ENCODE data around the gene DNAH14.
"Not testable (repeated sequence)": the region's sequence is repeated elsewhere in the genome, so short reads cannot be mapped to it uniquely, and the experiment has no call there.

The DNAH14 gene

DNA sequence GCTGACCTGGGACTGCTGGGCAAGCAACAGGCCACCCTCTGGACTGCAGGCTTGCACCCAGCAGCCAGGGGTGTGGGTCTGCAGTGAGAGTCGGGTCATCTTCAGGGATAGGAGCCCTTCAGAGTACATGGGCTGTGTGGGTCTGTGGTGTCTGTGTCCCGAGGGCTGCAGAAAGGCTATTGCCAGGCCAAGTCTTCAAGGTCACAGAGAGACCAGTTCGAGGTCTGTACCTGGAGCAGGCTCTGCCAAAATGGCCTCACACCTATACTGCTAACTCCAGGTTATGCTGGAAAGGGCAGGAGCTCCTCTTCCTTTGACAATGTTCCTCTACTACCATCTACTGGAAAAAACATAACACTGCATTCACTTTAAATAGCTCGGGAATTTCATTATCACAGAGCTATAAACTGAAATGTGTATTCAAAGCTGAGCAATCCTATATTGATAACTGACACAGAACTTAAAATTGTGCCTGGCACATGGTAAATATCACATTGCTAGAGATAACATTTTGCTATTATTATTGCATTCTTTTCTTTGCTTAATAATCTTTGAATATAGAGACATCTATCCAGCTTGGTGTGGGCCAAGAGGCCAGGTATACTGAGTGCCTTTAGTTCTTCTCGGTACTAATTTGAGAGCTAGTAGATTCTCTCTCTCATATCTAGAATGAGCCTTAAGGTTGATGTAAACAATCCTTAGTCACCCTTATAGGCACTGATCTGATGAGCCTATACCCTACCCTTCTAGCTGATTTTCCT is 6.9 kb upstream of the DNAH14 start:
- no peak for DNase-seq

DNA sequence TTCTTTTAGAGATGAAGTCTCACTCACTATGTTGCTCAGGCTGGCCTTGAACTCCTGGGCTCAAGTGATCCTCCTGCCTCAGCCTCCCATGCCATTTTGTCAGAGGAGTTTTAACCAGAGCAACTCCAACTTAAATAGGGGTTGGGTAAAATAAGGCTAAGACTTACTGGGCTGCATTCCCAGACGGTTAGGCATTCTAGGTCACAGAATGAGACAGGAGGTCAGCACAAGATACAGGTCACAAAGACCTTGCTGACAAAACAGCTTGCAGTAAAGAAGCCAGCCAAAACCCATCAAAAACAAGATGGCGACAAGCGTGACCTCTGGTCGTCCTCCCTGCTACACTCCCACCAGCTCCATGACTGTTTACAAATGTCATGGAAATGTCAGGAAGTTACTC is 5.7 kb upstream of the DNAH14 start:
- DNase-seq: no peak

DNA sequence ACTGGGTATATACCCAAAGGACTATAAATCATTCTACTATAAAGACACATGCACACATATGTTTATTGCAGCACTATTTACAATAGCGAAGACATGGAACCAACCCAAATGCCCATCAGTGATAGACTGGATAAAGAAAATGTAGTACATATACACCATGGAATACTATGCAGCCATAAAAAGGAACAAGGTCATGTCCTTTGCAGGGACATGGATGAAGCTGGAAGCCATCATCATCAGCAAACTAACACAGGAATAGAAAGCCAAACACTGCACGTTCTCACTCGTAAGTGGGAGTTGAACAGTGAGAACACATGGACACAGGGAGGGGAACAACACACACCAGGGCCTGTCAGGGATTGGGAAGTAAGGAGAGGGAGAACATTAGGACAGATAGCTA is 1.8 kb upstream of the DNAH14 start:
- not testable (repeated sequence) for DNase-seq

DNA sequence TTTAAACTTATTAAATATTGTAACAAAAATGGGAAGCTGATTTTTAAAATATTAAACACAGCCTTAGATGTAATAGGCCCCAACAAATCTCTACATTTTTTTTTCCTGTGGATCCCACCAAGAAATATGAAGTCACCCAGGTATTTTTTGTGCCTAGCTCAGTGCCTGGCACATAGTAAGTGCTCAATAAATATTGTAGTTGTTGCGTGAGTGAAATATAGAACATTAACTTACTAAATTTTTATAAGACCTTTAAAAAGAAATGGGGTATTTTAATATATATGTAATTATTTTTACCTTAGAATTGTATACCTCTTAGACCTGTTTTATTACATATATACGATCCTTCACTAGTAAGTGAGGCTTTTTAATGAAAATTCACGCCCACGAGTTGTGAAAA is 569 bp upstream of the DNAH14 start:
- DNase-seq: no peak

DNA sequence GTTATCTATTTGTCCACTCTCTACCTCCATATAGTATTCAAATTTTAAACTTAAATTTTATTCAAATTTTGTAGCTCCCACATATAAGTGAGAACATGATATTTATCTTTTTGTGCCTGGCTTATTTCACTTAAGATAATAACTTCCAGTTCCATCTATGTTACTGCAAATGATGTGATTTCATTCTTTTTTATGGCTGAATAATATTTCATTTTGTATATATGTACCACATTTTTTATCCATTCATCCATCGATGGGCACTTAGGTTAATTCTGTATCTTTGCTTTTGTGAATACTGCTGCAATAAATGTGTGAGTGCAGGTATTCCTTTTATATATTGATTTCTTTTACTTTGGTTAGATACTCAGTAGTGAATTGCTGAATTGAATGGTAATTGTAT is 2.1 kb downstream of the DNAH14 start:
- DNase-seq: no peak

DNA sequence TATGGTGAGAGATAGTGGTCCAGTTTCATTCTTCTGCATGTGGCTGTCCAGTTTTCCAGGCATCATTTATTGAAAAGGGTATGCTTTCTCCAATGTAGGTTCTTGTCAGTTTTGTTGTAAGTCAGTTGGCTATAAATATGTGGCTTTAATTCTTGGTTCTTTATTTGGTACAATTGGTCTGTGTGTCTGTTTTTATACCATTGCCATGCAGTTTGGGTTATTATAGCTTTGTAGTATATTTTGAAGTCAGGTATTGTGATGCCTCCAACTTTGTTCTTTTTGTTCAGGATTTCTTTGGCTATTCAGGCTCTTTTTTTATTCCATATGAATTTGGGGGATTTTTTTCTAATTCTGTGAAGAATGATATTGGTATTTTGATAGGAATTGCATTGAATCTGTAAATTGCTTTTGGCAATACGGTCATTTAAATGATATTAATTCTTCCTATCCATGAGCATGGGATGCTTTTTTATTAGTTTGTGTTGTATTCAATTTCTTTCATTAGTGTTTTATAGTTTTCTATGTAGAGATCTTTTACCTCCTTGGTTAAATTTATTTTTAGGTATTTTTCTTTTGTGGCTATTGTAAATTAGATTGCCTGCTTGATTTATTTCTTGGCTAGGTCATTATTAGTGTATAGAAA is 3.3 kb downstream of the DNAH14 start:
- DNase-seq: no peak

DNA sequence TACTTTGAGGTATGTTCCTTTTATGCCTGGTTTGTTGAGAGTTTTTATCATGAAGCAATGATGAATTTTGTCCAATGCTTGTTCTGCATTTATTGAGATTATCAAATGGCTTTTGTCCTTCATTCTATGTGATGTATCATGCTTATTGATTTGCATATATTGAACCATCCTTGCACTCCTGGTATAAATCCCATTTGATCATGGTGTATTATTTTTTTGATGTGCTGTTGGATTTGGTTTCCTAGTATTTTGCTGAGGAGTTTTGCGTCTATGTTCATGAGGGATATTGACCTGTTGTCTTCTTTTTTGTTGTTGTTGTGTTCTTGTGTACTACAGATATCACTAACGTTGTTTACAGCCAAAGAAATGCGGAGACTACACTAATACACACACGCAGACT is 4.1 kb downstream of the DNAH14 start:
- no peak for DNase-seq

DNA sequence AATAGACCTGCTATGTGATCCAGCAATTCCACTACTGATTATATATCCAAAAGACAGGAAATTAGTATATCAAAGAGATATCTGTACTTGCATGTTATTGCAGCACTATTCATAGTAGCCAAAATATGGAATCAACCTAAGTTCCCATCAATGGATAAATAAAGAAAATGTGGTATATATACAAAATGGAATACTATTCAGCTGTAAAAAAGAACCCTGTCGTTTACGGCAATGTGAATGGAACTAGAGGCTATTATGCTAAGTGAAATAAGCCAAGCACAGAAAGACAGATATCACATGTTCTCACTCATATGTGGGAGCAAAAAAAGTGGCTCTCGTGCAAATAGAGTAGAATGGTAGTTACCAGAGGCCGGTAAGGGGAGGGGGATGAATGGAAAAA is 9.2 kb downstream of the DNAH14 start:
- no peak for DNase-seq

DNA sequence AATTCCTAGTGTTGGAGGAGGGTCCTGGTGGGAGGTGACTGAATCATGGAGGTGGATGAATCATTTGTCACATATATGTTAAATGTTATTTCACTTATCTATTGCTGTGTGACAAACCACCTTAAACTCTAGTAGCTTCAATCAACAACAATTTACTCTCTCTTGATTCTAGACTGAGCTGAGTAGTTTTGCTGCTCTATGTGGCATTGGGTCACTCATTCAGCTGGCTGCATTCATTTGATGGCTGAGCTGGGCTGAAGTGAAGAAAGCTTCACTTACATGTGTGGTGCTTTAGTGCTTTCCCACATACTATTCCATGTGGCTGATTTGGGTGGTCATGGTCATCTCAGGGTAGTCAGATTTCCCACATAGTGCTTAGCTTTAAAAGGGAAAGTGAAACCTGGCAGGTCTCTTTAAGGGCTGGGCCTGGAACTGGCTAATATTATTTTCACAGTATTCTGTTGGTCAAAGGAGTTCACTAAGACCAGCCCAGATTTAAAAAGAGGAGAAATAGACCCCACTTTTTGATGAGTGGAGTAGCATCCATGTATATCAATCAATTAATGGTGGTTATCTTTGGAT is 10.5 kb downstream of the DNAH14 start:
- no peak for DNase-seq

DNA sequence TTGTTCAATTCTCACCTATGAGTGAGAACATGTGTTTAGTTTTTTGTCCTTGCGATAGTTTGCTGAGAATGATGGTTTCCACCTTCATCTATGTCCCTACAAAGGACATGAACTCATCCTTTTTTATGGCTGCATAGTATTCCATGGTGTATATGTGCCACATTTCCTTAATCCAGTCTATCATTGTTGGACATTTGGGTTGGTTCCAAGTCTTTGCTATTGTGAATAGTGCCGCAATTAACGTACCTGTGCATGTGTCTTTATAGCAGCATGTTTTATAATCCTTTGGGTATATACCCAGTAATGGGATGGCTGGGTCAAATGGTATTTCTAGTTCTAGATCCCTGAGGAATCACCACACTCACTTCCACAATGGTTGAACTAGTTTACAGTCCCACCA is 11.3 kb downstream of the DNAH14 start:
- not testable (repeated sequence) for DNase-seq

DNA sequence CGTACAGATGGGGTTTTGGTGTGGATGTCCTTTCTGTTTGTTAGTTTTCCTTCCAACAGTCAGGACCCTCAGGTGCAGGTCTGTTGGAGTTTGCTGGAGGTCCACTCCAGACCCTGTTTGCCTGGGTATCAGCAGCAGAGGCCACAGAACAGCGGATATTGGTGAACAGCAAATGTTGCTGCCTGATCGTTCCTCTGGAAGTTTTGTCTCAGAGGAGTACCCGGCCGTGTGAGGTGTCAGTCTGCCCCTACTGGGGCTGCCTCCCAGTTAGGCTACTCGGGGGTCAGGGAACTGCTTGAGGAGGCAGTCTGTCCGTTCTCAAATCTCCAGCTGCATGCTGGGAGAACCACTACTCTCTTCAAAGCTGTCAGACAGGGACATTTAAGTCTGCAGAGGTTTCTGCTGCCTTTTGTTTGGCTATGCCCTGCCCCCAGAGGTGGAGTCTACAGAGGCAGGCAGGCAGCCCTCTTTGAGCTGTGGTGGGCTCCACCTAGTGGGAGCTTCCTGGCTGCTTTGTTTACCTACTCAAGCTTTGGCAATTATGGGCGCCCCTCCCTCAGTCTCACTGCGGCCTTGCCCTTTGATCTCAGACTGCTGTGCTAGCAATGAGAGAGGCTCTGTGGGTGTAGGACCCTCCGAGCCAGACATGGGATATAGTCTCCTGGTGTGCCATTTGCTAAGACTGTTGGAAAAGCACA is 16.3 kb downstream of the DNAH14 start:
- DNase-seq: not testable (repeated sequence)

DNA sequence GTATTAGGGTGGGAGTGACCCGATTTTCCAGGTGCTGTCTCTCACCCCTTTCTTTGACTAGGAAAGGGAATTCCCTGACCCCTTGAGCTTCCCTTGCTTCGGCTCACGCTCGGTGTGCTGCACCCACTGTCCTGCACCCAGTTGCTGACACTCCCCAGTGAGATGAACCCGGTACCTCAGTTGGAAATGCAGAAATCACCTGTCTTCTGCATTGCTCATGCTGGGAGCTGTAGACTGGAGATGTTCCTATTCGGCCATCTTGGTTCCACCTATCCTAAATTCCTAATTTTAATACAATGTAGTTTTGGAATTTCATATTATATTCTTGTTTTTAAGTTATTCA is 16.8 kb downstream of the DNAH14 start:
- not testable (repeated sequence) for DNase-seq

DNA sequence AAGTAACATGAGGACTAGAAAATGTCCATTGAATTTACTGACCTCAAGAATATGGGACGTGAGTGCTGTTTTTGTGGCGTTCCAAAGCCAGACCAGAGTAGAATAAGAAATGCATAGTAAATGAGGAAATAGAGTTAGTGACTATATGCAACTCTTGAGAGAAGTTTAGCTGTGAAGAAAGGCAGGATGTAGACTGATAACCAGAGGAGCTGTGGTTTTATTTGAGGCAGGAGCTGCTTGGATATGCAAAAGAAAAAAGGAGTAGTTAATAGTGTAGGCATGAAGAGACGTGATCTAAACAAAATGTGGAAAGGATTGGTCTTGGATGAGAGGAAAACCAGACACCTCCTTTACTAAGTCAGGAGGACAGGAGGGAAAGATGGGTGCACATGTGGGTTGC is 28.2 kb downstream of the DNAH14 start:
- DNase-seq: no peak

DNA sequence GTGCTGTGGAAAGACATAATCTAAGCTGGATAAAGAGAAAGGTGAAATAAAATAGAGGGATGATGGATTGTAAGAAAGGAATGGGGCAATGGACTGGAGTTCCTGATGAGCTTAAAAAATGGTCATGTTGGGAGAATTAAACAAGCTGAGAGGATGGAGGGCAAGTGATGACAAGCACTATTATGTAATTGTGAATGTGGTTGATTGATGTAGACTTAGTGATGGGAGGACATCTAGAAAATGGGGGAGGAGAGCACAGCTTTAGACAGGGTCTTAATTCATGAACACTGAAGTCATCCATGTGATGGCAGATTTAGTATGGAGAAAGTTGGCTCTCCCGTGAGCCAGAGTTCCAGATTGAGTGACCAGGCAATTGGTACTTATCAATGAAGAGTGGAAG is 29.0 kb downstream of the DNAH14 start:
- no peak for DNase-seq

DNA sequence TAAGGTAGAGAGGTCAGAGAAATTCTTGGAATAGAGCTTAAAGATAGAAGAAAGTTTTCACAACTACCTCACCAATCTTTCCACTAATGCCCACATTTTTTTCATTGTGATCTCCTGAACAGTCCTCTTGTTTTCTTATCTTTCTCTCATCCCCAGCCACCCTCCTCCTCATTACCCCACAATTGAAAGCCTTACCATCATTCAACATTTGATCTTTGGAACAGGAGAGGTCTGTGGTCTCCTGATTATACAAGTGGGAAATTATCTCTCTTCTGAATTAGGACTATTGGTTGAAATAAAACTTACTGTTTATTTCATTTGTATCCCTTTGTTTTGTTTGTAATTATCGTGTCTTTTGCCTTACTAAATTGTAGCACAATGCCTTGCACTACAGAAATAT is 29.6 kb downstream of the DNAH14 start:
- no peak for DNase-seq

DNA sequence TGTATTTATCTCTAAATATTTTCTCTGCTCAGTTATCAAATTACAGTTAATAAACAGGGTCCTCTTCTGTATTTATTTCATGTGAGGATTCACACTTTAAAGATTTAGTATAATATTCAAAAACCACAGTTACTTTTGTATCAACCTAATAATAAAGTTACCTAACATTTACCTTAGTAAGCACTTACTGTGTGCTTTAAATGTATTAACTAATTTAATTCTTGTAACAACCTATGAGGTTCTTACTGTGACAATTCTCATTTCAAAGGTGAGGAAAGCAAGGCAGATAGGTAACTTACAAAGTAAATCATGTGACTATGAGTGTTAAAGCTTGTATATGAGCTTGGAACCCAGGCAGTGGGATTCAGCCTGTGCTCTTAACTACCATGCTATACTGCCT is 30.2 kb downstream of the DNAH14 start:
- DNase-seq: no peak

DNA sequence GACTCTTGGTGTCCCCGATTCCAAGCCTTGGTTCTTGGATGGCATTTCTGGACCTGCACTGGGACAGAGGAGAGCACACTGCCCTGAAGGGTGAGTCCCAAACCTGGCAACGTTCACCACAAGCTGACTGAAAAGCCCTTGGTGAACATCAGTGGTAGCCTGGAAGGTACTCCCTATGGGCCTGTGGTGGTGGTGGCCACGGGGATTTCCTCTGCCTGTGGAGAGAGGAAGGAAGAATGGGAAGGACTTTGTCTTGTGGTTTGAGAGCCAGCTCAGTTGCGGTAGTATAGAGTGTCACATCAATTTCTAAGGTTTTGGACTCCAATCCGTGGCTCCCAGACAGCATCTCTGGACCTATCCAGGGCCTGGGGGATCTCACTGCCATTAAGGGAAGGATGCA is 50.7 kb downstream of the DNAH14 start:
- DNase-seq: no peak

DNA sequence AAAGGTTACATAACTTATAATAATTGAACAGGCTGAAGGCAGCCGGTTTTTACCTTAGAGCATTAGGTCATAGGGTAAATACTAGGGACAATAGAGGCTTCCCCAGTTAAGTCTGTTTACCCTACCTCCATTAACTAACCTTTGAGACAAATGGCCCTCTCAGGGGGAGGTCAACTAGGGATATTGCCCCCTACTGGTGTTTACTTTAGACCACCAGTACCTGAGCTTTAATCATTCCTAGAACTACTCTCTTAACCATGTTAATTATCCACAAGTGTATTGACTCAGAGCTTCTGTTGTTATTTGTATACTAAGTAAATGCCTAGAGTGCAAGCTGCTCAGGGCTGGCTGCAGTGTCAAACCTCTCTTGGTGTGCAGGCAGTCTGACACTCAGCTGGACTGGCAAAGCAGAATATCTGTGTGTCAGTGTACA is 52.5 kb downstream of the DNAH14 start:
- not testable (repeated sequence) for DNase-seq

DNA sequence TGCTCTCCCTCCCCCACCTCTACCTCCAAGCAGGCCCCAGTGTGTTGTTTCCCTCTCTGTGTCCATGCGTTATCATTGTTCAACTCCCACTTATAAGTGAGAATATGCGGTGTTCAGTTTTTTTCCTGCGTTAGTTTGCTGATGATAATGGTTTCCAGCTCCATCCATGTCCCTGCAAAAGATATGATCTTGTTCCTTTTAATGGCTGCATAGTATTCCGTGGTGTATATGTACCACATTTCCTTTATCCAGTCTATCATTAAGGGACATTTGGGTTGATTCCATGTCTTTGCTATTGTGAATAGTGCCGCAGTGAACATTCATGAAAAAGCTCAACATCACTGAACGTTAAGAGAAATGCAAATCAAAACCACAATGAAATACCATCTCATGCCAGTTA is 58.6 kb downstream of the DNAH14 start:
- DNase-seq: no peak

DNA sequence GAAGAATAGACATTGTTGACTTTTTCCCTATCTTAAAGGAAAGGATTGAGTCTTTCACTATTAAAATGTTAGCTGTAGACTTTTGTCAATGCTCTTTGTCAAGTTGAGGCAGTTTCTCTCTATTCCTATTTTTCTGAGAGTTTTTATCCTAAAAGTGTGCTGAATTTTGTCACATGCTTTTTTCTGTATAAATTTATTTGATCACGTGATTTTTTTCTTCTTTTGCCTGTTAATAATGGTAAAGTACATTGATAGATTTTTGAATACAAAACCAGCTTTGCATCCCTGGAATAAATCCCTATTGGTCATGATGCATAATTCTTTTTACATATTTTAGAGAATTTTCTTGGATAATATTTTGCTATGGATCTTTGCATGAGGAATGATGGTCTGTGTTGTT is 60.1 kb downstream of the DNAH14 start:
- DNase-seq: no peak

DNA sequence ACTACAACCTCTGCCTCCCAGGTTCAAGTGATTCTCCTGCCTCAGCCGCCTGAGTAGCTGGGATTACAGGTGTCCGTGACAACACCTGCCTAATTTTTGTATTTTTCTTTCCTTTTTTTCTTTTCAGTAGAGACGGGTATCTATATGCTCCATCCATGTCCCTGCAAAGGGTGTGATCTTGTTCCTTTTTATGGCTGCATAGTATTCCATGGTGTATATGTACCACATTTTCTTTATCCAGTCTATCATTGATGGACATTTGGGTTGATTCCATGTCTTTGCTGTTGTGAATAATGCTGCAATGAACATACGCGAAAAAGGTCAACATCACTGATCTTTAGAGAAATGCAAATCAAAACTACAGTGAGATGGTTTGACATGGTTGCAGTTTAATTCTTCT is 62.1 kb downstream of the DNAH14 start:
- DNase-seq: not testable (repeated sequence)

DNA sequence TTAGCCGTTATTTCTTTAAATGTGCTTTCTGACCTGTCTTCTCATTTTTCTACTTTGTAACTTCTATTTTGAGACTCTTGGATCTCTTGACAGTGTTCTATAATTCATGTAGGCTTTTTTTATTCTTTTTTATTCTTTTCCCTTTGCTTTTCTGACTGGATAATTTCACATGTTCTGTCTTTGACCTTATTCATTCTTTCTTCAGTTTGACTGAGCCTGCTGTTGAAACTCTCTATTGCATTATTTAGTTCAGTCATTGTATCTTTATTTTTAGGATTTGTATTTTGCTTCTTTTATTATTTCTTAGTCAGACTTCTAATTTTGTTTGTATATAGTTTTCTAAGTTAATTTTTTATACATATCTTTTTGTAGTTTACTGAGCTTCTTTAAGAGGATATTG is 66.1 kb downstream of the DNAH14 start:
- no peak for DNase-seq

DNA sequence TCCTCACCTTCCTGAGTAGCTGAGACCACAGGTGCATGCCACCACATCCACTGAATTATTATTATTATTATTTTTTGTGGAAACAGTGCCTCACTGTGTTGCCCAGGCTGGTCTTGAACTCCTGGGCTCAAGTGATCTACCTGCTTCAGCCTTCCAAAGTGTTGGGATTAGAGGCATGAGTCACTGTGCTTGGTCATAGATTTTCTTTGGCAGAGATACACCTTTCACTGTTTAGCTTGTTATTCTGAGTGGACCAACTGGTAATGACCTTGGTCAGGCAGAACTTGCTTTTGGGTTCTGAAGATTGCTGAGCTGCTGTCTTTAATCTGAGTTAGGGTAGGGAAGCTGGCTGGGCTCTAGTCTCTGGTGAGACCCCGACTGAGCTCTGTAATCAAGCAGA is 66.8 kb downstream of the DNAH14 start:
- DNase-seq: no peak

DNA sequence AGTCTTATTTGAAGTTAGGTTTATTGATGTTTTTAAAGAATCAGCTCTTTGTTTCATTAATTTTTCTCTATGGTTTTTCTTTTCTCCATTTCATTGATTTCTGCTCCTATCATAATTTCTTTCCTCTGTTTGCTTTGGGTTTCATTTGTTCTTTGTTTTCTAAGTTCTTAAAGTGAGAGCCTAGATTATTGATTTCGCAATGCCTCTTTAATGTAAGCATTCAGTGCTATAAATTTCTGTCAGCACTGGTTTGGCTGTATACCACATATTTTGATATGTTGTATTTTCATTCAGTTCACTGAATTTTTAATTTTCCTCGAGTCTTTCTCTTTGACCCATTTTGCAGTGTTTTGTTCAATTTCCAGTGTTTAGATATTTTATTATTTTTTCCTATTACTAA is 68.7 kb downstream of the DNAH14 start:
- DNase-seq: no peak
